Activated T-cell treated with anti-CD3 and anti-CD28 coated beads, Interleukin-2, amount 50 U/mL, for 1 hour (primary cell): Measurements from ENCODE around the gene NMB.

Experiments
- DNase-seq: peaks from one replicate; pipeline ENCODE4 v3.0.0-alpha.2; 2020

NMB gene

DNA sequence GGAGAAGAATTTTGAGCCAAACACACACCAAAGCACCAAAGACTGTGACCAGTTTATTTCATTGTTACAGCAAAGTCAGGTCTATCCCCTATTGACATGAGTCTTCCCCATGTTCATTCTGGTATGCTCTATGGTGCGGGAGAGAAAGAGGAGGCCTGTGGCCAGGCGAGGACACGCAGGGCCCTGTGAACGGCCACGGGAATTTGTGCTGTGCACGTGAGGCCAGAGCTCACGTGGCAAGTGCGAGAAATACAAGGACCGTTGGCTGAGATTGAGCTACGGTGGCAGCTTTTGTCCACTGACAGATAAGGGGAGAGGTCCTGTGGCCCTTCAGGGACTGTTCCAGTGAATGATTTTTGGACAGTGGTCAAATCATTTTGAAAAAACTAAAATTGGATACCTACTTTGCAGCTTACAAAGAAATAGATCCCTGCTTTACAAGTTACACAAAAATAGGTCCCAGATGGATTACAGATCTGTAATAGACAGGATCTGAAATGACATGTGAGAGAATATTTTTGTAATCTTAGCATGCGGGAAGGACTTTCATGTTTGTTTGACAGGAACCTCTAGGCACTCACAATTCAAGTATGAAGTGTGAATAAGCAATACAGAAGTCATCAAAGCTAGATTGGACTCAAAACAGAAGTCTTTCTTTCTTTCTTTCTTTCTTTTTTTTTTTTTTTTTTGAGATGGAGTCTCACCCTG is 48.0 kb downstream of the NMB start:
- no peak for DNase-seq

DNA sequence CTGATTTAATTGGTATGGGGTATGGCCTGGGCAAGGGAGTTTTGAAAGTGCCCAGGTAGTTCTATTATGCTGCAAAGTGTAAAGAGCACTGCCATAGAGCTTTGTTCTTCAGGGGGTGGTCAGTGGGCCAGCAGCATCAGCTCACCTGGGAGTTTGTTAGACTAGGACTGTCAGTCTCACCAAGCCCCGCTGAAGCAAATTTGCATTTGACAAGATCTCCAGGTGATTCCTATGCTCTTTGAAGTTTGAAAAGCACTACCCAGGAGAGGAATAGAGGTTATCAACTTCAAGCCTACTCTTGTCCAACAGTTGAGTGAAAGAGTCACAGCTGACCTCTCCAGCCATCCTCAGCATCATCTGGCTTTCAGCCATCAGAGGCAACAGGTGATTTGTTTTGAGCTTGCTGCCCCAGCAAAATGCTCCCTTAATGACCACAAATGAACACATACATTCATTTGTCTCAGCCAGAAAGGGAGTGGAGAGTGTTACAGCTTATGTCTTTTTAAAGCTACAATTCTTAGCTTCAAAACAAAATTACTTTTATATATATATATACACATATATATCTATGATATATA is 49.2 kb downstream of the NMB start:
- no peak for DNase-seq

DNA sequence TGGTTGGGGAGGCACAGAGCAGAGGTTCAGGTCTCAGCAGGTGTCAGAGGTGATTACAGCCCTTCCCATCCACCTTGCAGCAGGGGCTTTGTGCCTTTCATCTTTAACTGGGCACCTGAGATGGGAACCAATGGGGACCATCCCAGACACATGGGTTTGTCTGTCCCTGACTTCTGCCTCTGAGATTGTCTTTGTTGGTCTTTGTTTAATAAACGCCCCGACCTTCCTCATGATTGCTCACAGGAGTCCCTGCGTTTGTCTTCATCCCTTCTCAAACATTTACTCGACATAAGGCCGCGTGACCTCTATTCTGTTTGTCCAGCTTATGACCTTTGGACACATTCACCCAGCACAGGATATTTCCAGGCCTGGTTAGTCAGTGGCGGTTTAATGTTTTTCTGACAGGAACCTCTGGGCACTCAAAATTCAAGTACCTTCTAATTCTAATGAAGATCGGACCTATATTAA is 51.3 kb downstream of the NMB start:
- DNase-seq: no peak

DNA sequence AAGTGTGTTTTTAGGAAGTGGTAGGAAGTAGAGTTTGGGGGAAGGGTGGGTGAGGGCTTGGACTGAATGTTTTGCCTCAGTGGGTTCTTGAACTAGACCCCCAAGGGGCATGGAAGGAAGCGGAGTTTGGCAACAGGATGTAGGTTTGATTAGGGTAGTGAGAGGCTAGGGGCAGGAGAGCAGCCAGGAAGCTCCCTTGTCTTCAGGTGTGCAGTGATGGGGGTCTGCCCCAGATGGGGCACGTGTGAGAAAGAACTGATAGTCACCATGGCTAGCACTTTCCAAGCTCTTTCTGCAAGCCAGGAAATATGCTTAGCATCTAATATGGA is 52.5 kb downstream of the NMB start:
- DNase-seq: no peak
